ENCODE data around the gene TLCD2. TPM values are rescaled to one million over a fixed set of nuclear protein-coding genes. Genes with fewer than 3 reads are reported as not detected.

The TLCD2 gene
- total and polyA plus RNA-seq, 11 donors = 1.5 to 6.1 (median 2.3) TPM

DNA sequence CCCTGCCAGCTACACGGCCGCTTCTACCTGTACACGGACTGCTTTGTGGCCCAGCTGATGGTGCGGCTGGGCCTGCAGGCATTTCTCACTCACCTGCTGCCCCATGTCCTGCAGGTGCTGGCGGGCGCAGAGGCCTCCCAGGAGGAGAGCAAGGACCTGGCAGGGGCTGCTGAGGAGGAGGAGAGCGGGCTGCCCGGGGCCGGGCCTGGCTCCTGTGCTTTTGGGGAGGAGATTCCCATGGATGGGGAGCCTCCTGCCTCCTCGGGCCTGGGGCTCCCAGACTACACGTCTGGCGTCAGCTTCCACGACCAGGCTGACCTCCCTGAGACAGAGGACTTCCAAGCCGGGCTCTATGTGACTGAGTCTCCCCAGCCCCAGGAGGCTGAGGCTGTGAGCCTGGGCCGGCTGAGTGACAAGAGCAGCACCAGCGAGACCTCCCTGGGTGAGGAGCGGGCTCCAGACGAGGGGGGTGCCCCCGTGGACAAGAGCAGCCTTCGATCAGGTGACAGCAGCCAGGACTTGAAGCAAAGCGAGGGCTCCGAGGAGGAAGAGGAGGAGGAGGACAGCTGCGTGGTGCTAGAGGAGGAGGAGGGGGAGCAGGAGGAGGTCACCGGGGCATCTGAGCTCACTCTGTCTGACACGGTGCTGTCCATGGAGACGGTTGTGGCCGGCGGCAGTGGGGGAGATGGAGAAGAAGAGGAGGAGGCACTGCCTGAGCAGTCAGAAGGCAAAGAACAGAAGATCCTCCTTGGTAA is 17.9 kb upstream of the TLCD2 start:
- ATAC-seq (no peak), DNase-seq (no peak)
- H3K4me3 ChIP-seq = no peak overlapping the region
- no peak for TF ChIP-seq POLR2A (IDR thresholded peaks at IDR 0.05)
- TF ChIP-seq, protein P1, sequence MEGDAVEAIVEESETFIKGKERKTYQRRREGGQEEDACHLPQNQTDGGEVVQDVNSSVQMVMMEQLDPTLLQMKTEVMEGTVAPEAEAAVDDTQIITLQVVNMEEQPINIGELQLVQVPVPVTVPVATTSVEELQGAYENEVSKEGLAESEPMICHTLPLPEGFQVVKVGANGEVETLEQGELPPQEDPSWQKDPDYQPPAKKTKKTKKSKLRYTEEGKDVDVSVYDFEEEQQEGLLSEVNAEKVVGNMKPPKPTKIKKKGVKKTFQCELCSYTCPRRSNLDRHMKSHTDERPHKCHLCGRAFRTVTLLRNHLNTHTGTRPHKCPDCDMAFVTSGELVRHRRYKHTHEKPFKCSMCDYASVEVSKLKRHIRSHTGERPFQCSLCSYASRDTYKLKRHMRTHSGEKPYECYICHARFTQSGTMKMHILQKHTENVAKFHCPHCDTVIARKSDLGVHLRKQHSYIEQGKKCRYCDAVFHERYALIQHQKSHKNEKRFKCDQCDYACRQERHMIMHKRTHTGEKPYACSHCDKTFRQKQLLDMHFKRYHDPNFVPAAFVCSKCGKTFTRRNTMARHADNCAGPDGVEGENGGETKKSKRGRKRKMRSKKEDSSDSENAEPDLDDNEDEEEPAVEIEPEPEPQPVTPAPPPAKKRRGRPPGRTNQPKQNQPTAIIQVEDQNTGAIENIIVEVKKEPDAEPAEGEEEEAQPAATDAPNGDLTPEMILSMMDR (IDR thresholded peaks at IDR 0.05) = no peak
- peaks cover 0 to 64% (median 23%) of the 10 kb centered on the region in 9 donors for H3K36me3 ChIP-seq
- peak overlapping the region in 1 of 12 donors; percentile 38 for H3K27ac ChIP-seq
- peaks cover 0 to 77% (median 34%) of the 10 kb centered on the region in 12 donors for H3K4me1 ChIP-seq
- intact Hi-C loops (cut with DNase I) = loop anchor here in 2 of 10 donors (5.0 to 10.0 kb wide), 2 partner anchors 139 to 297 kb away; partner anchors contain the start of gene RTN4RL1 (in 1 of the 2)
- WGBS, 4 donors = 86 to 93% (median 92%) methylated on average over 26 to 28 of the region's 28 CpGs
- no peaks in the 10 kb centered on the region for H3K27me3 ChIP-seq
- H3K9me3 ChIP-seq = no peaks in the 10 kb centered on the region

DNA sequence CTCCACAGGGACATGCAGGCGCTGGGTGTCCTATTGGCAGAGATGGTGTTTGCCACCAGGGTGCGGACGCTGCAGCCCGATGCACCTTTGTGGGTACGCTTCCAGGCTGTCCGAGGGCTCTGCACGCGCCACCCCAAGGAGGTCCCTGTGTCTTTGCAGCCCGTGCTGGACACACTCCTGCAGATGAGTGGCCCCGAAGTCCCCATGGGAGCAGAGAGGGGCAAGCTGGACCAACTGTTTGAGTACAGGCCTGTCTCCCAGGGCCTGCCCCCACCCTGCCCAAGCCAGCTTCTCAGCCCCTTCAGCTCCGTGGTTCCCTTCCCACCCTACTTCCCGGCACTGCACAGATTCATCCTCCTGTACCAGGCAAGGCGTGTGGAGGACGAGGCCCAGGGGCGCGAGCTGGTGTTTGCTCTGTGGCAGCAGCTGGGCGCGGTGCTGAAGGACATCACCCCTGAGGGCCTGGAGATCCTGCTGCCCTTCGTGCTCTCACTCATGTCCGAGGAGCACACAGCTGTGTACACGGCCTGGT is 17.1 kb upstream of the TLCD2 start:
- intact Hi-C loops (cut with DNase I) = loop anchor here in 2 of 10 donors (5.0 to 10.0 kb wide), 2 partner anchors 140 to 297 kb away; partner anchors contain the start of gene RTN4RL1 (in 1 of the 2)
- WGBS, 4 donors = 93 to 96% (median 94%) methylated on average over 9 to 21 of the region's 21 CpGs

DNA sequence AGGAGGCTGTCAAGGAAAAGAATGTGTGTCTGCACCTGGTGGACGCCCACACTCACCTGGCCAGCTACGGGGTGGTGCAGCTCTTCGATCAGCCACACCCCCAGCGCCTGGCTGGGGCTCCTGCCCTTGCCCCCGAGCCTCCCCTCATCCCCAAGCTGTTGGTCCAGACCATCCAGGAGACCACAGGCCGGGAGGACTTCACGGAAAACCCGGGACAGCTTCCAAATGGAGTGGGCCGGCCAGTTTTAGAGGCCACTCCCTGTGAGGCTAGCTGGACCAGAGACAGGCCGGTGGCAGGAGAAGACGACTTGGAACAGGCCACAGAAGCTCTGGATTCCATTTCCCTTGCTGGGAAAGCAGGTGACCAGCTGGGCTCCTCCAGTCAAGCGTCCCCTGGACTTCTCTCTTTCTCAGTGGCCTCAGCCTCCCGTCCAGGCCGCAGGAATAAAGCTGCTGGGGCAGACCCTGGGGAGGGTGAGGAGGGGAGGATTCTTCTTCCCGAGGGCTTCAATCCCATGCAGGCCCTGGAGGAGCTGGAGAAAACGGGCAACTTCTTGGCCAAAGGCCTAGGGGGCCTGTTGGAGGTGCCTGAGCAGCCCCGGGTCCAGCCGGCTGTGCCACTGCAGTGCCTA is 16.6 kb upstream of the TLCD2 start:
- intact Hi-C loops (cut with DNase I) = loop anchor here in 2 of 10 donors (5.0 to 10.0 kb wide), 2 partner anchors 141 to 298 kb away; partner anchors contain the start of gene RTN4RL1 (in 1 of the 2)
- TF ChIP-seq, protein P1 (IDR thresholded peaks at IDR 0.05) = no peak
- no peak for TF ChIP-seq POLR2A (IDR thresholded peaks at IDR 0.05)
- no peak overlapping the region for H3K27ac ChIP-seq
- no peaks in the 10 kb centered on the region for H3K9me3 ChIP-seq
- peak overlapping the region in 1 of 12 donors; percentile 3 for H3K4me3 ChIP-seq
- ATAC-seq (no peak), DNase-seq (peak in 1 of 5 donors; percentile 25)
- H3K27me3 ChIP-seq = no peaks in the 10 kb centered on the region
- peaks cover 0 to 89% (median 37%) of the 10 kb centered on the region in 12 donors for H3K4me1 ChIP-seq
- H3K36me3 ChIP-seq = peaks cover 0 to 50% (median 16%) of the 10 kb centered on the region in 9 donors
- 72 to 87% (median 80%) methylated on average over 5 to 18 of the region's 18 CpGs for WGBS, 4 donors

More for the DNA sequence above, 17.1 kb upstream of the TLCD2 start:
- no peak for DNase-seq
- Histone ChIP-seq H3K36me3 (peaks cover 0 to 56% (median 17%) of the 10 kb centered on the region in 9 donors), H3K27me3 (no peaks in the 10 kb centered on the region), H3K4me1 (peaks cover 0 to 84% (median 37%) of the 10 kb centered on the region in 12 donors), H3K27ac (no peak overlapping the region), H3K4me3 (peak overlapping the region in 1 of 12 donors; percentile 3), H3K9me3 (no peaks in the 10 kb centered on the region)
- TF ChIP-seq POLR2A (IDR thresholded peaks at IDR 0.05) = no peak
- TF ChIP-seq, protein P1 (IDR thresholded peaks at IDR 0.05) = no peak
- no peak for ATAC-seq

Data from heart left ventricle (tissue), 16 donors.